DMS53 treated with DMSO at 0.1 percent for 48 hours (cell line): ENCODE results near the gene DSTYK.
A peak's percentile ranks its signal among the peaks of the same experiment; 100 is the strongest.
"Not testable (repeated sequence)": the region's sequence is repeated elsewhere in the genome, so short reads cannot be mapped to it uniquely, and the experiment has no call there.

Experiments used
- DNase-seq: peaks from one replicate; lab custom pipeline; 2025; ENCODE audit not compliant: unreplicated experiment; lab: John Stamatoyannopoulos, UW

DSTYK gene

DNA sequence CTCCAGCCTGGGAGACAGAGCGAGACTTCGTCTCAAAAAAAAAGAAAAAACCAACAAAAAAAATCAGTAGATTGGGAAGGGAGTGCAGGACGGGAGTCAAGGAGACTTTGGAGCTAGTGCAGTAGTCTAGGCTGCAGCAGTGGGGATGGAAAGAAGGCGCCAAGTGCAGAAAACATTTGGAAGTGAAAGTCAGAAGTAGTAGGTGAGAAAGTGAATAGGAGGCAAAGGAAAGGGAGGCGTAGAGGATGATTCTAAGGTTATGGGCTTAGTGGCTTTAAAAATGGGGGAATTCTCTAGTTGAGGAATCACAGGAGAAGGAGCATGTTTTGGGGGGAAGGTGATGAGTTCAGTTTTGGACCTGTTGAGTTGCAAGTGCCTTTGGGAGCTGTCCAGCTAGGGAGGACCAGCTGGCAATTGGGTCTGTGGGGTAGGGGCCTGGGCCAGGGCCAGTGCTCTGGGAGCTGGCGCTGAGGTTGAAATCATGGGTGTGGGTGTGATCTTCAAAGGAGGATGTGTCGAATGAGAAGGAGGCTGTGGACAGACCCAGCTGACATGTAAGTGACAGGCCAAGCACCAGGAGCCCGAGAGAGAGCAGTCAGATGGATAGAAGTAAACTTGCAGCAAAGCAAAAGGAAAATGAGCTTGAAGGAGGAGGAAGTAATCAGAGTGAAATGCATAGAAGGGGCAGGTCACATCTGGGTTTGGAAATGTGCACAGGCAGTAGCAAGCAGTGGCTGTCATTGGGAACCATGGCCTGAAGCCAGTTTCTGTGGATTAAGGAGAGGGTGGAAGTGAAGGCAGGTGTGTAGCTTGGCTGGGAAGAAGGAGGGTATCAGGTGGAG lies 32.1 kb upstream of the DSTYK start:
- DNase-seq, result no peak

DNA sequence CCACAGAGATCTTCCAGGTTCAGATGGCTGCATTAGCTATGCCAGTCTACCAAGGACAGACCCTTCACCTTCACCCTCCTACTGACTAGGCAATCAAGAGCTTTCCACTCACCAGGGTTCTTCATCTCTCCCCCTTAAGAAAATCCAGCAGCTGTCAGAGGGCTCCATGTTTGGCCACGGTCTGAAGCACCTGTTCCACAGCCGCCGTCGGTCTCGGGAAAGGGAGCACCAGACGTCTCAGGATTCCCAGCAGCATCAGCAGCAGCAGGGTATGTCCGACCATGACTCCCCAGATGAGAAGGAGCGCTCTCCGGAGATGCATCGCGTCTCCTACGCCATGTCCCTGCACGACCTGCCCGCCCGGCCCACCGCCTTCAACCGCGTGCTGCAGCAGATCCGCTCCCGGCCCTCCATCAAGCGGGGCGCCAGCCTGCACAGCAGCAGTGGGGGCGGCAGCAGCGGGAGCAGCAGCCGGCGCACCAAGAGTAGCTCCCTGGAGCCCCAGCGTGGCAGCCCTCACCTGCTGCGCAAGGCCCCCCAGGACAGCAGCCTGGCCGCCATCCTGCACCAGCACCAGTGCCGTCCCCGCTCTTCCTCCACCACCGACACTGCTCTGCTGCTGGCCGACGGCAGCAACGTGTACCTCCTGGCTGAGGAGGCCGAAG lies 30.0 kb upstream of the DSTYK start:
- no peak for DNase-seq

GRCh38 chr1:205240569-205240968 lies 29.1 kb upstream of the DSTYK start:
- no peak for DNase-seq

- DNase-seq, result no peak
These were observed 28.6 kb upstream of the DSTYK start for GRCh38 chr1:205240118-205240517.

DNA sequence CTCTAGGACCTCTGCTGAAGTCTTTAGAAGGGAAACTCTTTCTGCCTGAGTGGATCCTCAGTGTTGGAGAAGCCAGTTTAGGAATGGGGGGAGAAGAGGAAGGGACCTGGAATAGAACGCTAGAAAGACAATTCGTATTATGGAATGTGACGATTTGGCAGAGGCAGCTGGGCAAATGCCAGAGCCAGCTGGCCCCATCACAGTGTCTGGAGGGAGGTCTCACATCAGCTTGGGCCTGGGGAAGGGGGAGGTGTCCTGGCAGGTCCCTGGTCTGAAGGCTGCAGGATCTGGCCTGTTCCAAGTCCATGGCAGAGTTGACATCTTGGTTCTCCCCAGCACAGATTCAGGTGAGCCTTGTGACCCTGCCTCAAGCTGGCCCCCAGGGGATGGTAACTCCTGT lies 27.6 kb upstream of the DSTYK start:
- DNase-seq, result no peak

- DNase-seq, result no peak
These were observed 26.3 kb upstream of the DSTYK start for GRCh38 chr1:205237526-205238484.

DNA sequence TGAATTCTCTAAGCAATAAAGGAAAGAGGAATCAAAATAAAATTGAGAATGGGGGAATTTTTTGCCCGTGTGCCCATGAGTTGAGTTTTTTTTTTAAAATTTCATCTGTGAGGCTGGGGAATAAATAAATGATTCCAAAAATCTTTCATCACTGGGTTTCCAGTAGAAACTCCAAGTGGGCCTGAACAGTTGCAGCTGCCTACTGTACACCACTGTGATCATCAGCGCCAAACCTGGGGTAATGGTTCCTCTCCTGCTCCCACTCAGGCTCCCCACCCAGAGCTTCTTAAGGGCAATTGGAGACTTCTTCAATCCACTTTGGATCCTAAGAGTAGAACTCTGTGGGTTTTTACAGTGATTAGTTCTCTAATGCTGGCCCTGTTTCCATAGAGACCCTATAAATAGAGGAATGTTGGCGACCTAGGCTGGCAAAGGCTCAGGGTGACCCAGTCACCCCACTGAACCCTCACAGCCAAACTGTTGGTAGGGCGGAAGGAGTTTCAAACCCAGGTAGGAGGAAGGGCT lies 25.5 kb upstream of the DSTYK start:
- no peak for DNase-seq

- no peak for DNase-seq
These were observed 25.0 kb upstream of the DSTYK start for GRCh38 chr1:205236526-205236925.

DNA sequence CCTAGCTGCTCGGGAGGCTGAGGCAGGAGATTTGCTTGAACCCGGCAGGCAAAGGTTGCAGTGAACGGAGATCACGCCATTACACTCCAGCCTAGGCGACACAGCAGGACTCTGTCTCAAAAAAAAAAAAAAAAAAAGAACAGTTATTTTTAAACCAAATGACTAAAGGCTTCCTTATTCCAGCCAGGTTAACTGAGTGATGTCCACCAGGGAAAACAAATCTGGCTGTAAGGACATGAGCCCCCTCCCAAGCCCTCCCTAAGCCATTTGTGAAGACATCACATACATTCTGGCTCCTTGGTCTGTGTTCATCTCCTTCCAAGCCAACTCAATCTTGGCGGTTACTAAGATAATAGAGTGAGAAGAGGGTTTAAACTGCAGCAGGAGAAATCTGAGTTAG lies 24.4 kb upstream of the DSTYK start:
- no peak for DNase-seq

GRCh38 chr1:205233986-205234385 lies 22.5 kb upstream of the DSTYK start:
- DNase-seq, result not testable (repeated sequence)

DNA sequence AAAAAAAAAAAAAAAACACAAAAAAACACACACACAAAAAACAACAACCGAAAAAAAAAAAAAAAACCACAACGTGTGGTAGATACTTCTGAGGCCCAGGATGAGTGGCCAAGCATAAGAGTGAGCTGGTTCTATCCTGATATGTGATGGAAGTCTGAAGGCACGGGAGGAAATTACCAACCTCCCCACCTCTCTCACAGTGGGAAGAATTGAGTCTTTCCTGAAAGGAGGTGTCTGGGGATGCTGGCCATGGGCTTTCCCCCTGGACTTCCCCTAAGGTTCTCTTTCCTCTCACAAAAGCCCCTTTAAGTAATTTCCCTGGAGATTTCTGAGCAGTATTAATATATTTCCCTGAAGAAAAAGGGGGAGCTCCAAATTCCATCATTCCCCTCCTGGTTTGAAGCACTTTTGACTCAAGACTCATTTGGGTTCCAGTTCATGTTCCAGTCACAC lies 21.5 kb upstream of the DSTYK start:
- DNase-seq, result no peak

GRCh38 chr1:205232127-205232820 lies 20.8 kb upstream of the DSTYK start:
- no peak for DNase-seq

DNA sequence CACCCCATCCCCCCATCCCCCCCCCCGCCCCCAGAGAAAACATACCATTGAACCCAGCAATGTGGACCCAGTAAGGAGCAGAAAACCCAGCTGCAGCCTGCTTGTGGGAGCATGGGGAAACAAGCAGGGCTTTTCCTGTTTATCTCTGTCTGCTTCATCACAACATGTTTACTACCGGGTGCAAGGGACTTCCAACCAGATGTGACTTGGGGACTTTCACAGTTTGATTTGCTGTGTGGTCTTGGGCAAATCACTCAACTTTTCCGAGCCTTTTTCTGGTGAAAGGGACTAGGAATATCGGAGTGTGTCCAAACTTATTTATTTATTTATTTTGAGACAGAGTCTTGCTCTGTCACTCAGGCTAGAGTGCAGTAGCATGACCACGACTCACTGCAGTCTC lies 19.5 kb upstream of the DSTYK start:
- no peak for DNase-seq

DNA sequence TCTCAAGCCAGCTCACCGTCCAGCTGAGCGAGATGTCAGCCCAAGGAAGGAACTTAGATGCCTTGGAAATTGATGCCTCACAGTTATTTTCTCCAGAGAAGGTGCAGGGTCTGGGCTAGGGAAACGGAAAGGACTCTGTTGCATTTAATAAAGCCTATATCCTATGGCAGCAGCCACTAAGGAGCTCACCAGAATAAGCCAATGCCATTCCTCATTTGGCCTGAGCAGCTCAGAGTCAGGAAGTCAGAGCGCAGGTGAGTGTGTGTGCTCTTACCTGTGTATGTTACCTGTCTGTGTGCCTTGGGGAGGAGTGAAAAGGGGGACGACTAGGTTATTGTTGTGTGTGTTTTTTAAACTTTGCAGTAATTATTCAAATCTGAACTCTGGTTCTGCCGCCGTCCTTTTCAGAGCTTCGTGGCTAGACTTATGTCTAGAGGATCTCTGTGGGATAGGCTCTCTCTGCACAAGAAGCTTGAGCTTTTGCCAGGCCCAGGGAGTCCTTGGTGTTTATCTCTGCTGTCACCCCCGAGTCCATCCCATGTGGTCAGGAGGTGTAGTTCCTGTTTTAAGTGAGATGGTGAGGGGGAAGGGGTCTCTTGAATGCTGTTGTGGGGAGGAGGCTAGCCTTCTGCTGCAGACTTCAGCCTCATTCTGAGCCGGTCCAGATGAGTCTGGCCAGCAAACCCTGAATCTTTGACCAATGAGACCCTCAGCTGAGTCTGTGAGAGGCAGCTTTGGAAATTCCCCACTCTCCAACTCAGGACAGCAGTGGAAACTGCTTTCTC lies 18.6 kb upstream of the DSTYK start:
- peak; percentile 75 for DNase-seq

- peak; percentile 94 for DNase-seq
These were observed 17.9 kb upstream of the DSTYK start for GRCh38 chr1:205229399-205229871.

GRCh38 chr1:205228093-205228521 lies 16.6 kb upstream of the DSTYK start:
- DNase-seq, result peak; percentile 44

DNA sequence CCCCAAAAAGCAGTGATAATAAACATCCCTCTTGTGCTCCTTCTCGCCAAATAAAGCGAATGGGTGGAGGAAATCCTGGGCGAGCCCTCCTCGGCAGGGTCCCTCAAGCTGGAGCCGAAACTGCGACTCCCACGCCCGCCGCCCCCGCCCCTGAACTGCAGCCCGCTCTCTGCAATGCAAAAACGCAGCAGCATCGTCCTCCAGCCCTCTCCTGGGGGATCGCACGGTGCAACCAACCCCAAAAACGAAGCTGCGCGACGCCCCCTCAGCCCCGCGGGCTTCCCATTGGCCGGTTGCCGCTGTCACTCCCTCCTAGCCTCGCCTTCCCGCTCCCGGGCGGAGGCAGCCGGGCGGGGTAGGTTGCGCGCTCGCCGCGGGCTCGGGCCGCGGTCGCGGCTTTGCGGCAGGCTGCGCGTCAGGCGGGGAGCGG lies 16.1 kb upstream of the DSTYK start, which contains the start of gene TMCC2:
TMCC2 (plus strand) TSS at position 363 of the 430 bp plus-strand sequence. CDS start 619 bp downstream, outside the sequence.
- DNase-seq, result peak; percentile 70

DNA sequence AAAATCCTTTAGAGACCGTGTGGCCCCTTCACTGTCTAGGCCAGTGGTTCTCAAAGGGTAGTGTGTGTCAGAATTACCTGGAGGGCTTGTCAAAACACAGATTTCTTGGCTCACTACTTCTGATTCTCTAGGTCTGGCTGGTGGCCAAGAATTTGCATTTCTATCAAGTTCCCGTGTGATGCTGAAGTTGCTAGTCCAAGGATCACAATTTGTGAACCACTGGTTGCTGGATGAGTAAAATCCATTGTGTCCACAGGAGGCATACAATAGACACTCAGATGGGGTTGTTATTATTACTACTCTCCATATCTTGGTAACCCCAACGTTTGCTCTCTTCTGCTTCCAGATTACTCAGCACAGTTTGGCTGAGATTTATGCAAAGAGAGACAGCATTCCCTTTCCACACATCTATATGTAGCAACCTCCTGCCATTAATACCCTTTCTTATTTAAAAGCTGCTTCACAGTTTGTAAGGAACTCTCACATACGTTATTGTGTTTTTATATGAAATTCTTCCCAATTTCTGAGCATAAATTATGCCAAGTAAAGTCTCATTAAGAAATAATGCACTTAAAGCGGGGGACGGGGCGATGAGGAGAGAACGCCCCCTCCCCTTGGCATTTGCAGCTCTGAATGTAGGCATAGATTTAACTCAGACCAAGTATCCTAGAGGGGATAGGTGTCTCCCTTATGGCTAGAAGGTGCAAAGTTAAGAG lies 15.5 kb upstream of the DSTYK start:
- DNase-seq, result peak; percentile 9
